ENCODE data around the gene AMPD1.

The AMPD1 gene

GRCh38 chr1:114623364-114623763 lies 72.0 kb downstream of the AMPD1 start:
- DNase-seq: no peak

All from CD4-positive, alpha-beta T cell treated with Interferon alpha-2 for 1 hour (primary cell).